COLO829 (cell line): ENCODE results near the gene ZNF580.

Experiments used
- DNase-seq: peaks from one replicate; pipeline ENCODE4 v3.0.0; 2012; ENCODE audit warnings: low spot score

Gene ZNF580

GRCh38 chr19:55624109-55625003 is 16.4 kb upstream of the ZNF580 start, which contains the start of gene ZNF784:
Gene ZNF784, minus strand, starts transcription at chr19:55624566. Its CDS starts 5 bp downstream, at chr19:55624561.
- peak; percentile 96 for DNase-seq

GRCh38 chr19:55625004-55625326 is 15.8 kb upstream of the ZNF580 start:
- DNase-seq = no peak

- no peak for DNase-seq
Observed at GRCh38 chr19:55626350-55626749, 14.5 kb upstream of the ZNF580 start.

DNA sequence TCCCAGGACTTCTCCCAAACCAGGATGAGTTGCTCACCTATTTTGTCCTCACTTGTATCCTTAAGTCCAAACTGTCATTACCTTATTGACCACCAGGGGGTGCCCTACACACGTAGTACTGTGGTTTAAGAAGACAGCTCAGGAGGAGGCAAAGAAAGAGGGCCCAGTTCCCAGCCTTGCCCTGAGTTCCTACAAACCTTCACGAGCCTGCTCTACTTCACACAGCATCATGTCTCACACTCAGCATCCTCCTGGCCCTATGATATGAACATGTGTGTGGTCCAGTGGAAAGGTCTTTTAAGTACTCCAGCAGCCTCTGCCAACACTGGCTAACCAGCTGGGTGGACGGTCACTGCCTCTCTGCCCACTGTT is 8.4 kb upstream of the ZNF580 start:
- no peak for DNase-seq

DNA sequence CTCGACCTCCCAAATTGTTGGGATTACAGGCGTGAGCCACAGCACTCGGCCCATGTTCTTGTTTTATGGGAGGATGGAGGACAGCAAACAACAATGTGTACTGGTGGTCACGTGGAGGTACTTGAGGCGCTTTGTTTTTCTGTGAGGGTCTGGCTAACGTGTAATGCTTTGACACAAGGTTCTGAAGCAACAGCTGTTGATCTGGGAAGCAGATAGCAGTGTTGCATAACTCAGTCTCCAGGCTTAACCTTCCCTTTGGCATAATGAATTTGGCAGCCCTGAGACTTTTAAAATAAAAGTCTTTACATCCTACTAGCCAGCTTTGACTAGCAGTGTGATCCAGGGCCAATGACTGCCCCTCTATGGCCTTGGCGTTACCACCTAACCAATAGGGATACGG is 6.9 kb upstream of the ZNF580 start:
- DNase-seq = no peak

GRCh38 chr19:55635334-55635717 is 5.5 kb upstream of the ZNF580 start:
- DNase-seq = no peak

DNA sequence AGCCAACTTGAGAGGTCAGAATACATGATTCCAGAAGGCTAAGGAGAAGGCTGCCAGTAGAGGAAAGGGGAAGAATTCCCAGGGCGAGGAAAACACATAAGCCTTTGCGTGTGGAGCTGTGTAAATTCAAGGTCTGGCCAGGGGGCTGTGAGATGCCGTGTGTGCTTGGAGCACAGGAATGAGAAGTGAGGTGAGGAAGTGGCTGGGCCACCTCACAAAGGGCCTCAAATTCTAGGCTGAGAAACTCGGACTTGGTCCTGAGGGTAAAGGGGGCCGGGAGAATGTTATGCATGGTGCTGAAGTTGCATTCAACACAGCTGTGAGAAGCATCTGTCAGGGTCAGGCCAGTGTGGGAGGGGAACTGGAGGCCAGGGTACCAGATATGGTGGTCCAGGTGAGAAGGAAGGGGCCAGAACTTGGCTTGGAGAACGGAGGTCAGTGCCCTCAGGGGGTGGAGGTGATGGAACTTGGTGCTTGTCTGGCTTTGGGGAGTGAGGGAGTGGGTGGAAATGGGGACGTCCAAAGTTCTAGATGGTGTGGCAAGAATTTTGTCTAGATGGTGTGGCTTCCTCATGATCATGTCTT is 4.9 kb upstream of the ZNF580 start:
- DNase-seq = no peak

DNA sequence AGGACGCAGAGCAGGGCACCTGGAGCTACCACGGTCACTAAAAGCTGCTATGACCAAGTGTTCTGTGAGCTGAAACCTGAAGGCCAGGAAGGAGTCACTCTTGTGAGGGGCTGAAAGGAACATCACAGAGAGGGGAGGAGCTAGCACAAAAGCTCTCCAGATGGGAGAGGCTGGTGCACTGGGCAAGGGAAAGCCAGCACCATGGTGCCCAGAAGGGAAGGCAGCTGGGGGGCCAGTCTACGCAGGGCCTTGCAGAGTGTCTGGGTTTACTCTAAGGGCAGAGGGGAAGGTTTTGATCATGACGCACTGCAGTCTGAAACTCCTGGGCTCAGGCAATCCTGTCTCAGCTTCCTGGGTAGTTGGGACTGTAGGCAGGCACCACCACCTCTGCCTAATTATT is 4.1 kb upstream of the ZNF580 start:
- DNase-seq = no peak

GRCh38 chr19:55637534-55637933 is 3.3 kb upstream of the ZNF580 start:
- no peak for DNase-seq

DNA sequence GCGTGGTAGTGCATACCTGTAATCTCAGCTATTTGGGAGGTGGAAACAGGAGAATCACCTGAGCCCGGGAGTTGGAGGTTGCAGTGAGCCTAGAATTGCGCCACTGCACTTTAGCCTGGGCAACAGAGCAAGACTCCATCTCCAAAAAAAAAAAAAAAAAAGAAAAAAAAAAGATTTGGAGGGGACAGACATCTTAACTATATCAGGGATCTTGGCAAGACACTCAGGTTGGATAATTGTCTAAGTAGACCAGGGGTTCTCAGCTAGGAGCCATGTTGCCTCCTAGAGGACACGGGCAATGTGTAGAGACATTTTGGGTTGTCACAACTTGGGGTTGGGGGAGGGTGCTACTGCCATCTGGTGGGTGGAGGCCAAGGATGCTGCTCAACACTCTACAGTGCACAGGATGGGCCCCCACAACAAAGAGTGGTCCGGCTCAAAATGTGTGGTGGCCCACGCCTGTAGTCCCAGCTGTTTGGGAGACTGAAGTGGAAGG is 1.9 kb upstream of the ZNF580 start:
- DNase-seq = no peak

- DNase-seq = peak; percentile 82
Observed at GRCh38 chr19:55640043-55640576, 692 bp upstream of the ZNF580 start.

- DNase-seq = no peak
Observed at GRCh38 chr19:55641426-55642152, 787 bp downstream of the ZNF580 start.

GRCh38 chr19:55642153-55643002 is 1.6 kb downstream of the ZNF580 start:
- DNase-seq = no peak

DNA sequence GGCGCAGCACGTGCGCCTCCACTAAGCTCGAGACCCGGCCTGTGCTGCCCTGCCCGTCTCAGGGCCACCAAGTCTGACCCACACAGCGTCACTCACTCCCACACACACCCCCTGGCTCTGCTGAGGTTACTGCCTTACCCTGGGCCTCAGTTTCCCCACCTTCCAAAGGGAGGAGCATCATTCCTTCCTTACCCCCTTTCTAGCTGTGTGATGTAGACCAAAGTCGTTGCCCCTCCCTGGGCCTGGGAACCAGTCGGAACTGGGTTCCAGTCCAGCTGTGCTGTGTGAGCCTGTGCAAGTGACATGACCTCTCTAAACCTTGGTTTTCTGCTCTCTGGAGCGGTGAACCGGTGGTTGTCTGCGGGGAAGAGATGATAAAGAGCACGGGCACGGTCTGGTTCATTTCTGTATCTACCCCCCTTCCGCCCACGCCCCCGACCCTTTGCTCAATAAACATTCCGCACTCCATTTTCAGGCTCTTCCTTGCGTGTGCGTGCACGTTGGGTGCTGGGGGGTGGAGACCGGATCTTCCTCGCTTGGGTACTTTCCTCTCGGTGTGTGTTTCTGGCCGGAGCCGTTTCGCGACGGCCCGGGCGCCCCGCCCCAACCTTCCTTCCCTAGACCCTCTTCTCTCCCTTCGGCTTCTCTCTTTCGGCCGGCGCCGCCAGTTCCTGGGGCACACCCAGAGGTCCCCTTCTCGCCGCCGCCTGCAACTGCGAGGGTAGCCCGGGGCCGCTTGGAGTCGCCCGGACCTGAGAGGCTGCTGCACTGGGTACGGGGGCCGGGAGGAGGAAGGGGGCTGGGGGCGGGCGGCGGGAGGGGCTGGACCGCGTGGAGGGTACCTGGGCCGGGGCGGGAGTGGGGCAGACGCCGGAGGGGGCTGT is 2.4 kb downstream of the ZNF580 start, which contains the start of gene ZNF581:
Gene ZNF581 (plus strand): TSS at position 647 of the 884 bp plus-strand sequence. CDS start 923 bp downstream, outside the sequence.
- DNase-seq = peak; percentile 72

- no peak for DNase-seq
Observed at GRCh38 chr19:55643887-55644176, 3.0 kb downstream of the ZNF580 start.

DNA sequence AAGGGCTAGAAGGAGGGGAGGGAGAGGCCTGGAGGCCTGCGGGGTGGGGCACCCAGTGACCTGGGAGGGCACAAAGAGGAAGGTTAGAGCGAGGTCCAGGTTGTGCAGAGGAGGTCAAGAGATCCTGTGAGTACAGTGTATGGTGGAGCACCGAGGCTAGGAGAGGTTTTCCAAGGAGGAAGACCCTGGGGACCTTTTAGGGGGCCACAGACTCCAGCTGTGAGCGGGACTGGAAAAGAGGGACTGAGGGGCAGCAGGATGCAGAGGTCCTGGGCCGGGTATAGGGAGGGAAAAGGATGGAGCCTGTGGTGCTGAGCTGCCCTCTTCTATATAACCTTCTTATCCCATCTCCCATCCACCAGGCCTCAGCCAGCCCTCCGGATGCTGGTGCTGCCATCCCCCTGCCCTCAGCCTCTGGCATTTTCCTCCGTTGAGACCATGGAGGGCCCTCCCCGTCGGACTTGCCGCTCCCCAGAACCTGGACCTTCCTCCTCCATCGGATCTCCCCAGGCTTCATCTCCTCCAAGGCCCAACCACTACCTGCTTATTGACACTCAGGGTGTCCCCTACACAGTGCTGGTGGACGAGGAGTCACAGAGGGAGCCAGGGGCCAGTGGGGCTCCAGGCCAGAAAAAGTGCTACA is 3.5 kb downstream of the ZNF580 start:
- DNase-seq = no peak

DNA sequence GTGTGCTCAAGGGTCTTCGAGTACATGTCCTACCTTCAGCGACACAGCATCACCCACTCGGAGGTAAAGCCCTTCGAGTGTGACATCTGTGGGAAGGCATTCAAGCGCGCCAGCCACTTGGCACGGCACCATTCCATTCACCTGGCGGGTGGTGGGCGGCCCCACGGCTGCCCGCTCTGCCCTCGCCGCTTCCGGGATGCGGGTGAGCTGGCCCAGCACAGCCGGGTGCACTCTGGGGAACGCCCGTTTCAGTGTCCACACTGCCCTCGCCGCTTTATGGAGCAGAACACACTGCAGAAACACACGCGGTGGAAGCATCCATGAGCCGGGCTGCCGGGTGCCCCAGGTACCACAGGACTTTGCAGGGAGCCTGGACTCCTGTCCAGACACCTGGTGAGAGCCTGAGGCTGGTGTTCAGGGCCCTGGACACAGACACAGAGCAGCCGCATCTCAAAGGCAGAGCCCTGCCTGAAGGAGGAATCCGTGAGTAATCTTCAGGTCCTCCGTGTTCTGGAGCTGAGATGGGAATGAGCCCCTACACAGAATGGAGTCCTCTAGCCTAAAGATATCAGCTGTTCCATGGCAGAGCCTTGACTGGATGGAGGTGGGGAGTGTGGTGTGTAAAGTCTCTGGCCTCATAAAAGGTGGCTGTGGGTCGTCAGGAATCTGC is 4.2 kb downstream of the ZNF580 start:
- no peak for DNase-seq

DNA sequence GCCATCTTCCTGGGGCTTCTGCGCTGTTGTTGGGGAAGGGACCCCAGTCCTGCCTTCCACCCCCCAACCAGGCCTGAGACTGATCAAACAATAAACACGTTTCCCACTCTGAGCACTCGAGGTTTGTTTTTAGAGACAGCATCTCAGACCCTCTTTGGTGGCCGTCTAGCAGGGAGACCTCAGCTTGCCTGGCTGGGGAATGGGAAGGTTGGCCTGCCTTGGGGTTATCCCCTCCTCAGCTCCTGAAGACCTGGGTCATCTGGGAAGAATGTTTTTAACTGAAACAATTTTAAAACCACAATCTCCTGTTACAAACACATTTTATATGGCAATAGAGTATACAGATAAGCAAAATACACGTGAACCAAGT is 4.7 kb downstream of the ZNF580 start:
- DNase-seq = no peak

GRCh38 chr19:55646889-55647731 is 6.3 kb downstream of the ZNF580 start:
- no peak for DNase-seq
